GM18858 (cell line): ENCODE measurements around the gene HBS1L.
A peak's percentile ranks its signal among the peaks of the same experiment; 100 is the strongest.
"Not testable (repeated sequence)": the region's sequence is repeated elsewhere in the genome, so short reads cannot be mapped to it uniquely, and the experiment has no call there.

Experiments used
- ATAC-seq: cut with Tn5 transposase; IDR thresholded peaks from one replicate; pipeline ENCODE4 v1.9.1; 2021; ENCODE audit not compliant: unreplicated experiment

Gene HBS1L

DNA sequence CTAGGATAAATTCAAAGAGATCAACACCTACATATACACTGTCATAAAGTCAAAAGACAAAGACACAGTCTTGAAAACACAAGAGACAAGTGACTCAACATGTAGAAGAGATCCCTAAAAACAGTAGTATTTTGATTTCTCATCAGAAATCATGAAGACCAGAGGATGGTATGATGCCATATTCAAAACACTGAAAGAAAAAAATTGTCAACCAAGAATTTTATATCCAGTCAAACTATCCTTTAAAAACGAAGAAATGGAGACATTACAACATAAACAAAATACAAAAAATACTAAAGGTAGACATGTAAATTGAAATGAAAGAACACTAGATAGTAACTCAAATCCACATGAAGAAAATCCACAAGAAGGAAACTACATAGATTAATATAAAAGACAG, 27.3 kb upstream of the HBS1L start:
- ATAC-seq: no peak

DNA sequence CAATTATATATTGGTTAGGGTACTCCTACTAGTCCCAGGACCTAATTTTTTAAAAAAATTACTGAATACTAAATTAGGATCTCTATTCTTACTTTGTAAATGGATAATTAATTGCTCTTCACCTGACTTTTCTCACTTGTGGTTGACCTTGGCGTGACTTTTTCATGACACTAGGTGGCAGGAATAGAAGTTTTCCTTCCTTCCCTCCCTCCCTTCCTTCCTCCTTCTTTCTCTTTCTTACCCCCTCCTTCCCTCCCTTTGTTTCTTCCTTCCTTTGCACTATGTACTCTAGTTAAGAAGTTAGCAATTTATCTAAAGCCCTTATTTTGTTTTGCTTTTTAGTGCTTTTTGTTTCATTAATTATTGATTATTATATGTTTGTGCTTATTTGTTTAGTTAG, 20.4 kb upstream of the HBS1L start:
- no peak for ATAC-seq

DNA sequence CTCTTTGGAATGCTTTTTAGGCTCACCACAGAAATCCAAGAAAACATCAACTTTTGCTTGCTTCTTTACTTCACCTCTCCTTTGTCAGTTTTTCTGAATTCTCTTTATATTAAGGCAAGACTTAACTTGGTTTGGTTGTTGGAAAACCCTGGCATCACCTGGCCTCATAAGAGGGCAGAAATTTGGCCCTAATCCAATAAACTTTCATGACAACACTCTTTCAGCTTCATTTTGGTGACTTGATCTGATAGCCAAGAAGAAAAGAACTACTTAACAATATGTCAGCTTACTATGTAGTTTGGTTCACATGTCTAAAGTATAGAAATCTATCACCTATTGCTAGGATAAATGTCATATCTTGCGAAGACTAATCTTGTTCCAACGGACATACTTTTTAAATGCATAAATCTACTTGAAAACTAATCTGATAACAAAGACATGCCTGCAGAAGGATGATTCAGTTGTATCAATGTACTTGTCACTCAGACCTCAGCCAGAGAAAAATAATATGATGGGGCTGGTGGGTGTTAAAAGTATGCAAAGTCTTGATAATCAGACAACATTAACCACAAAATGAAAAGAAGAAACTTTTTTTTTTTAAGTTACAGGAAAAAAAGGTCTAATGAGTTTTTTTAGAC, 19.3 kb upstream of the HBS1L start:
- ATAC-seq: no peak

DNA sequence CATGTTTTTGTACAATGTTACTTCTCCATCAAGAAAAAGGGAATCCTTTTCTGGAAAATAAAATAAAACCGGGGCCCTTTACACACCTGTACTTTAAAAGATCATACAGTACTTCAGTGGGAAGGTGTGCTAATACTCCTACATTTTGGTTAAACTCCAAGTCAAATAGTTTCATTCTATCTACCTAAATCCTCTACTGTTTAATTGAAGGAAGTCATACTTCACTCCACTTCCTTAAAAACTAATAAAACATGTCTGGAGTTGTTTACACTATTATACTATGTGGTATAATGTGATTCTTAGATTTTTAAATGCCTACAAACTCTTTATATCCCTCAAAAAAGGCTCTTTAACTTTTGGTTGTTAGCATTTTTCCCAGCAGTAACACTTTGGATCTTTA, 18.6 kb upstream of the HBS1L start:
- ATAC-seq: no peak

DNA sequence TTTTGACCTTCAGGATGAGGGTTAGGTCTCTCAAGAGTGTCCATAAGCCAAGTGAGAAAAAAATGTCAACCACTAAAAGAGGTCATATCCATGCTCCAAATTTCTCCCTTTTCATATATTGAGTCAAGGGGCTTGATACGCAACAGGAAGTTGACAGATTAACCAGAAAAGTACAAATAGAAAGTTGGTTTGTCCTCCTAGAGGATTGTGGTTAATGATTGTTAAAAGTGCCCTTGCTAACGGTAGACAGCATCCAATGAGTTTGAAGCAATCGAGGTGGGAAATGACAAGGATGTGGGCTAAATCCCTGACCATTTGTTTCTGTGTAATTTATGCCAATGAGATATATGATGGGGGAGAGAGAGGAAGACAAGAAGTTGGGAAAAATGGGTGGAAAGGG, 18.1 kb upstream of the HBS1L start:
- ATAC-seq: no peak

DNA sequence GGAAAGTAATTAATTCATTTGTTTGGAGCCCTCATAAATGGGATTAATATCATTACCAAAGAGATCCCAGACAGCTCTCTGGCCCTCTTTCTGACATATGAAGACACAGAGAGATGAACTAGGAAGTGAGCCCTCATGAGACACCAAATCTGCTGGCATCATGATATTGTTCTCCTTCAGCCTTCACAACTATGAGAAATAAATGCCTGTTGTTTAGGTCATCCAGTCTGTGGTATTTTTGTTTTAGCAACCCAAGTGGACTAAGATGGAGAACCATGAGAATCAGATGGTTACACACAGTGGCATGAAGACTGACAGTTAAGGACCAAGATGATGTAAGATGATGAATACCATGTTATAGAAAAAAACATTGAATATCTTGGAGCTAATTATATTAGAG, 16.9 kb upstream of the HBS1L start:
- no peak for ATAC-seq

DNA sequence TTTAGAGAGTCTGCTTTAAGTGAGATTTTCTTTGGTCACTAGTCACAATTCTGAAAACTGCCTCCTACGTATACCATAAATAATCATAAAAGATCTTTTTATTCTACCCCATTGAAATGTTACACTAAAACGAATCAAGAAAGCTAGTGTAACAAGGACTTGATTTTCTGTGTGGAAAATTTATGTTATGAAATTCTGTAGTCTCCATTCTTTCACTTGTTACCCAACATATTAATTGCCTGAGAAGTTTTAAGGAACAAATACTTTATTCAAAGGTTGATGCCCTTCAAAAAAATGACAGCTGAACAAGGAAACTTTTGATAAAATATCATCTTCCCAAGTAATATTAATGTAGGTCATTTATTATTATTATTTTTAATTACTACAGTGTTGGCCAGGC, 13.3 kb upstream of the HBS1L start:
- ATAC-seq: no peak

DNA sequence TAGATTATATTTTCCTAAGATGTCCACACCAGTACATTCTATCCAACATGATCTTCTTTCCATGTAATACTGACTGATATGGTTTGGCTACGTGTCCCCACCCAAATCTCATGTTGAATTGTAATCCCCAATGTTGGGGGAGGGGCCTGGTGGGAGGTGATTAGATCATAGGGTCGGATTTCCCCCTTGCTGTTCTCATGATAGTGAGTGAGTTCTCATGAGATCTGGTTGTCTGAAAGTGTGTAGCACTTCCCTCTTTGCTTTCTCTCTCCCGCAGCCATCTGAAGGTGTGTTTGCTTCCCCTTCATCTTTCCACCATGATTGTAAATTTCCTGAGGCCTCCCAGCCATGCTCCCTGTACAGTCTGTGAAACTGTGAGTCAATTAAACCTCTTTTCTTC, 12.2 kb upstream of the HBS1L start:
- no peak for ATAC-seq

DNA sequence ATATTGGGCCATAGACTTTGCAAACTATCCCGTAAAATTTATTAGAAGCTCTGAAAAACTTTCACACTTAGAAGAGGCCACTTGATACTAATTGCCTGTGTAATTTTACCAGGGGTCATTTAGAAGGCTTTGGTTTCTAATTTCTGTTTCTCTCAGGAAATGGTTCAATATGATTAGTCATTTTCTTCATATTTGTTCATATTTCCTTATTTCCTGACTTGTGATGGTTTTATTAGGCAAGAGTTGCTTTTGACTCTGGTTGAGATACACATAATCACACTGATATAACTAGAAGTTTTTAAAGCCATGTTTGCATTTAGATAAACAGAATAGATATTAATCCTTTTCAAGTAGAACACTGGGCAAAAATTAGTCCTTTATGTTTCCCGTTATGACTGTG, 11.8 kb upstream of the HBS1L start:
- no peak for ATAC-seq

DNA sequence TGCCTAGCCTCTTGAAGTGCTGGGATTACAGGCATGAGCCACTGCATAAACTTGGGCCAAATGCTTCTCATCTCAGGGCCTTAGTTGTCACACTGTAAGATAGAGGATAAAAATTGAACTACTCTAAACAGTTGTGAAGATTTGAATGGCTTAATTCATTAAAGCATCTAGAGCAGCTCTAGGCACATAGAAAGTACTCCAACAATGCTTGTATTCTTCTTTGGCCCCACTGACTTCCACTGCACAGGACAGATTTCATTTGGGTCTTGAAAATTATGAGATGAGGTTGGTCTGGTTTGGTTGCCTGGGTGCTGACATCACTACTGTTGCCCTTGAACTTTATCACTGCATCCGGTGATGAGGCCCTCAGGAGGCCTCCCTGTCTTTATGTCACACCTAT, 10.0 kb upstream of the HBS1L start:
- ATAC-seq: no peak

DNA sequence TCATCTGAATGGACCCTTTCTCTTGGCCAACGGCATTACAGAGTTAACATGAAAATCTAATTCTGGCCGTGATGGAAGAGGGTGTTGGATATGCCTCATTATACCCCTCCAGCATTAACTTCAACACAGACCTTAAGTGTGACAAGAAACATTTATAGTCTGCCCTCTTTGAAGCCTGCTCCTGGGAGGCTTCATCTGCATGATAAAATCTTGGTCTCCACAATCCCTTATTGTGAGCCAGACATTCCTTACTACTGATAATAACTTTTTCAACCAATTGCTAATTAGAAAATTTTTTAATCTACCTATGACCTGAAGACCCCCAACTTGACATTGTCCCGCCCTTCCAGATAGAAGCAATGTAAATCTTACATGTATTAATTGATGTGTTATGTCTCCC, 9.3 kb upstream of the HBS1L start:
- ATAC-seq: no peak

DNA sequence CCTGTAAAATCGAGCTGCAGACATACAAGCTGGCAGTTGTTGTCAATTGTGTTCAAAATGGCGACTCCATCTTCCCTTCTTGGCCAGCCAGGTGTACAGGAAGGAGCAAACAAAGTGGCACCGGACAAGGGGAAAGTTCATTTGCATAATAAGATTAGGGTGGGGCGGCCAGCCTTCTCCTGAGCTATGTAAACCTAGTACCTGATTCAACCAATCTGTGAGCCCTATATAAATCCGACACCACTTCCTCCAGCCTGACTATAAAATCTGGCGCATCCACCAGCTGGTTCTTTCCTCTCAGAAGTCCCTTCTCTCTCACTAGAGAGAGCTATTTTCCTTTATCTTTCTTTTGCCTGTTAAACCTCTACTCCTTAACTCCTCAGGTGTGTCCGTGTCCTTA, 8.1 kb upstream of the HBS1L start:
- ATAC-seq: no peak

DNA sequence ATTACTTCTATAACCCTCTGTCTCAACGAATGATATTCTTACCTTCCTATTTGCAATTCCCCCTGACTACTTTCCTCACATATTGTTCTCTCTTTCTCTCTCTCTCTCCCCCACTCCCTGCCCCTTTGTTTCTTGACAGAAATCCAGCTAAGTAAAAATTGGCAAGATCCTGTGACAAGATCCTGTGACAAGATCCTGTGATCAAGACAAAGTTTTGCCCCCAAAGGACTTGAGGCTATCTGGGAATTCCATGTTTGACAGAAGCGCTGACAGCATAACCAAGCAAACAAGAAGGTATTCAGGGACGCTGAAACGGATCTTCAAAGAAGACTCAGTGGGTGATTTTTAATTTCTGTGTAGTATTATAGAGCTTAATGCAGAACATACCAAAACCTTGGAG, 5.5 kb upstream of the HBS1L start:
- no peak for ATAC-seq

DNA sequence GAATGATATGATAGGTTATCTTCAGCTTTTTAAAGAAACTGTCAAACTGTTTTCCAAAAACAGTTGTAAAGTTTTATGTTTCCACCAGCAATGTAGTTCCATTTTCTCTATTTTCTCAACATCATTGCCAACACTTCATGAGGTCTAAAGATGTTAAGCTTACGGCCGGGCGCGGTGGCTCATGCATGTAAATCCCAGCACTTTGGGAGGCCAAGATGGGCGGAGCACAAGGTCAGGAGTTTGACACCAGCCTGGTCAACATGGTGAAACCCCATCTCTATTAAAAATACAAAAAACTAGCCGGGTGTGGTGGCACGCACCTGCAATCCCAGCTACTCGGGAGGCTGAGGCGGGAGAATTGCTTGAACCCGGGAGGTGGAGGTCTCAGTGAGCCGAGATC, 3.7 kb upstream of the HBS1L start:
- ATAC-seq: not testable (repeated sequence)

DNA sequence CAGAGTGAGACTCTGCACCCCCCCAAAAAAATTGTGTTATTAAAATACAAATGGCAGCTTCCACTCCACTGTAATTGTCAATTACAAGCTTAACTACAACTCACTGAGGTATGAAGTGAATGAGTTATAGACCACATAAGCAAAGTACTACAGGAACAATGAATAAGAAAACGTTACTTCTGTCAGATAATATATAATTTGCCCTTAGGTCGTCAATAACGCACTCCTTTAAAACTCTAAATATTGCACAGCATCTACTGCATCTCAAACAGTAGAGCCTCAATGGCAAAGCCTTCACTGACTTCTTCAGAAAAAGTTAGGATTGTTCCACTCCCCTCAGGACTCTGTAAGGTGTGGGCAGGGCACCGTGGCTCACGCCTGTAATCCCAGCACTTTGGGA, 2.0 kb upstream of the HBS1L start:
- no peak for ATAC-seq

DNA sequence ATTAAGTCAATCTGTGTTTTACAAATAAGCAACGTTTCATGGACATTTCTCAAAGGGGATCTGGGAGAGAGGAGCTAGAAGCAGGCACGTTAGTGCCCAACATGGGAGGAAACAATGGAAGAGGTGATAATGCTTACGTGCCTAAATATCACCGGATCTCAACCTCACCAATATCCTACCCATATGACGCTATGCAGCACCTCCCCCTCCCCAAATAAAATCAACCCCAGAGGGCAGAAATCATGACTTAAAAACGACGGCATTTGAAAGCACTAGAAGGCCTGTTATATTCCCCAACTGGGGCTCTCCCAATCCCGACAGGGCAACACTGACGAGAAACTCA, 425 bp downstream of the HBS1L start:
- ATAC-seq: peak; percentile 5

DNA sequence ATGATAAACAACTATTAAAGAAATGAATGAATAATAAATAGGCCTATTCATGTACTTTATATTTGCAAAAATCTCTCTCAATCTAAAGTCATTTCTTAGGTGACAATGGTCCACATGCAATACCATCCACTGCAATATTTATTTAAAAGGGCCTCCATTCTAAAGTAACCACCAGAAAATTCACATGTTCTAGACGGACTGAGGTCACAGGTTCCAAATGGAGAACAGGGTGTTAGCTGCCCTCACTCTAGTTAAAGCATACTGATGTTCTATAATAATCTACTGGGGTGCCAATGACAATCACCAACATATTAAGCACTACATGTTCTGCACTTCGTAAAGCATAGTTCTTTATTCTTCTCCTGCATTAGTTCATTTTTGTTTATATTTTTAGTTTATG, 1.2 kb downstream of the HBS1L start:
- no peak for ATAC-seq

DNA sequence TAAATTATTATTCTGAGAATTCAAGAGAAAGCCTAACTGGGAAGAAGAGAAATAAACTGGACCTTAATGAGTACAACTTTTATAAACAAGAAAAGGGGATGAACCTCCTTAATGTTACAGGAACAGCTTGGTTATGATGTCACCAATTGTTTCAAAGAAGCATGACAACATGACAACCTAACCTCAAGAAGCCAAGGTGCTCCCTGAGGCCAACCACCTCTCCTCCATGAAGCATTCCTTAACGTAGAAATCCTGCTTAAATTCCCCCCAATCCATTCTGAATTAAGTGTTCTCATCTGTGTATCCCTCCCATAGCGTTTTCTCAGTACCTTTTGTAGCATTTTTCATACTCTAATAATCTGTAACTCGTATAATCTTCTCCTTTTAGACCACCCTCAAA, 1.7 kb downstream of the HBS1L start:
- no peak for ATAC-seq

DNA sequence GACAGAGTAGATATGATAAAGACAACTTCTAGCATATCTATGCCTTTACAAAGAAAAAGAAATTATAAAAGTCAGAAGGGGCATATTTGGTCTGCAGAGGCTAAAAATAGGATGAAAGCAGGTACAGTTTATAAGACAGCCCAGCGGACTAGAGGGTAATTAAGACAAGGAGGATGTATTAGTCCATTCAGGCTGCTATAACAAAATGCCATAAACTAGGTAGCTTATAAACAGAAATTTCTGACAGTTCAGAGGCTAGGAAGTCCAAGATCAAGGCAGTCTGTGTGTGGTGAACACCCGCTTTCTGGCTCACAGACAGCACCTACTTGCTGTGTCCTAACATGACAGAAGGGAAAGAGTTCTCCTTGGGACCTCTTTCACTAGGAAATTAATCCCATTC, 5.7 kb downstream of the HBS1L start:
- no peak for ATAC-seq

DNA sequence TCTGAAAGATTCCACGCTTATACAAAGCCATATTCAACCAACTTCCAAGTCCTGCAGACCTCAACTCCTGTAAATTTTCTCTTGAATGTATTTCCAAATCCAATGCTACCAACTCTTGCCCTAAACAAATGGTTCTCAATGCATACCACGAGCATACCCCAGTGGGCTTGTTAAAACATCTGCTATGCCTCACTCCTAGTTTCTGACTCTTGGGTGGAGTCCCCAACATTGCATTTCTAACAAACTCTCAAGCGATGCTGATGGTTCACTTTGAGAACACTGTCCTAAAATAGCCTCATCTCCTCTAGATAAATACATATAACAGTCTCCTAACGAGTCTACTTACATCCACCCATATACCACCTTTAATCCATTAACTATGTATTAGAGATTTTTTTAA, 7.3 kb downstream of the HBS1L start:
- ATAC-seq: no peak

DNA sequence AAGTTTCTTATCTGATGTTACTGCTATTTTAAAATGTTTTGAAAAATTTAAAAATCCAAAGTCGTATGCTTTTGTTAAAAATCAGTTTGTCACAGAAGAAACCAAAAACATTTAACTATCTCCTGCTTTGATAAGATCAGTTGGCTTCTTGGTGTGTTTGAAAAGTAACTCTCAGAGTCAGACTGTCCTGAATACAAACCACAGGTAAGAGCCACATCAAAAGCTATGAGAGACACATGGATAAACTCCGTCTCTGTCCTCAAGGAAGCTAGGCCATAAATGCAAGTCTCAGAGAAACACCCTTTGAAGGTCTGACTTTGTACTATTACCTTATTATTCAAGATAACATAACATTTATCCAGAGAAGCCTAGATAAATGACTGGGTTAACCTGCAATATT, 7.7 kb downstream of the HBS1L start:
- ATAC-seq: no peak

DNA sequence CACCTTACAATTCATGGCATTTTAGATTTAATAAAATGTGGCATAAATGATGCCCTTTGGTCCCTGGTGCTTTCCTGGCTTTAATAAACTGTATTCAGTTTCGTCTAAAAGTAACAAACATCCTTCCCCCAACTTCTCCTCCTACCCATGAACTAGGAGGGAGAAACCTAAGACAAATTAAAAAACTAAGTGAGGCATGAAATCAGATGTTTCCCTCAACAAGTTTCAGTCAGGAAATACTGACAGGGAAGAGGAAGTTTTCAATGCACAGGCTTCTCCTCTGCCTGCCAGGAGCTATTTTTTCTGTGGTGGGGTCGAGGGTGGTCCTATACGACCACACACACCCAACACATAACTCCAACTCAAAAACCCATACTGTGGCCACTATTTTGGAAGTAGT, 10.0 kb downstream of the HBS1L start:
- no peak for ATAC-seq

DNA sequence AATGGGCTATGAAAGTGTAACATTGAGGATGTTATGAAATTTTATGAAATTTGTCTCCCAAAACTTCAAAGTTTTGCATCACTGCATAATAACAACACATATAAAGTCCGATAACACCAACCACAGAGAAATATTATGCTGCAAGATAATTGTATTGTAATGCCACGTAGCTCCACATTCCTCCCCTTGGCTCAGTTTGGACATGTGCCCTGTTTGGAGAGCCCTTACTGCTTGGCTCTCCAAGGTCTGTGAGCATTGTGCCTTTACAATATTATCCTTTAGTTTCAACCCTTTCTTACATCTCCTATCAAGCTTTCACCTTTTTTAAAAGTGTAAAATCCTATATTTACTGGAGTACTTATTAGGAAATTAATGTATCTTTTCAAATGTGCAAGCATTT, 10.8 kb downstream of the HBS1L start:
- no peak for ATAC-seq

DNA sequence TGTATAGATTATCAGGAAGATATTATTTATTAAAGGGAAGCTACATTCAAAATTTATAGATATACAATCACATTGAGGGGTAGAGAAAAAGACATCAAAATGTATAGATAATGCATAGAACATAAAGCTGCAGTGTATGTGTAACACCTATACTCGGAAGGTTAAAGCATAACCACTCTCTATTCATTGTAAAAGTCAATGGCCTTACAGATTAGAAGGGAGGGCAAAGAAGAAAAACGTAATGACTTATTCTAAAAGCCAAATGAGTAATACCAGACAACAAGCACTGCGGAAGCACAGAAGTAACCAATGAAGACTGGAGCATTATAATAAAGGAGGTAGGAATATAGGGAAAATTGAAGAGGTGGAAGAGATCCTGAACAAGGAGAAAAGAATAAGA, 11.3 kb downstream of the HBS1L start:
- ATAC-seq: no peak
